NOMO-1 treated with DMSO at 0.1 percent for 48 hours (cell line): ENCODE data around the gene AOPEP.

Source experiments
- DNase-seq: peaks from one replicate; lab custom pipeline; 2025; ENCODE audit not compliant: unreplicated experiment; lab: John Stamatoyannopoulos, UW

AOPEP gene

DNA sequence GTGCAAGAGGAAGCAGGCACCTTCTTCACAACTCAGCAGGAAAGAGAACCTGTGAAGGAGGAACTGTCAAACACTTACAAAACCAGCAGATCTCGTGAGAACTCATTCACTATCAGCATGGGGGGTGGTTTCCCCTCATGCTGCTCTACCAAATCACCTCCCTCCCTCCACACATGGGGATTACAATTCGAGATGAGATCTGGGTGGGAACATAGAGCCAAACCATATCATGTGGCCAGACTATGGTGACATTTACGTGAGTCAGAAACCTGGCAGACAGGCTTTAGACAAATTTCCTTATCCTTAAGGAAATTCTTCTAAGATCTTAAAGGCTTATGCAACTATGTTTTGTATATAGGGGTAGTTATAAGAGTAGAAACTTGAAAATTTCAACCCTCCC lies 8.7 kb upstream of the AOPEP start:
- DNase-seq: no peak

DNA sequence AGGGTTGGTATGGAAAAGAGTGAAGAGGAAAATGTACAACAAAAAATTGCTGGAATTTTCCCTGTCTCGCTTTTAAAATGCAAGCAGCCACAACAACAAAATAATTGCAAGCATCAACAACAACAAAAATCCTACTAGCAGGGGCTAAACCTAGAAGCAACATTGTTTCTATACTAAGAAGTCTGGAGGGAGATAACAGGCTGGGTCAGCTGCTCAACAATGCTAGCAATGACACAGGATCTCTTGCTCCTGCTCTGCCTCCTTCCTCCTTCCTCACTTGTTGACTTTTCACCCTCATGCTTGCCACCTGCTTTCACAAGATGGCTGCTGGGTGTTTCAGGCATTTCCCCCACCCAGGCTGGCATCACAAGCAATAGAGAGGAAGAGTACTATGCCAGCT lies 7.6 kb upstream of the AOPEP start:
- no peak for DNase-seq

DNA sequence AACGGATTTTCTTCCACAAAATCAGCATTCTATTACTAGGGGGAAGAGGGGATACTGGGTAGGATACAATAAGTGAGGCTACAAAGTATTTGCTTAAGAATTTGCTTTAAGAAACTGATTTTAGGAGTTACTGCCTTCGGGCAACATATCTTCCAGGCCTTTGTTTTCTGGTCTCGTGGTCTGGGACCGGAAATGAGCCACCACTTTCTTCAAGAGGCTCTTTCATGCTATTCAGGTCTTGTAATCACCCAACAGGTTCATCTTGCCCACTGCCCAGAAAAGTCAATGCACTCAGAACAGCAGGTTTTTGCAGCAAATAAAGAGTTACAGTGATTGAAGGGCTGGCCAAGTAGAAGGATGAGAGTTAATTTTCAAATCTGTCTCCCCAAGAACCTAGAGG lies 6.6 kb upstream of the AOPEP start:
- DNase-seq: no peak

DNA sequence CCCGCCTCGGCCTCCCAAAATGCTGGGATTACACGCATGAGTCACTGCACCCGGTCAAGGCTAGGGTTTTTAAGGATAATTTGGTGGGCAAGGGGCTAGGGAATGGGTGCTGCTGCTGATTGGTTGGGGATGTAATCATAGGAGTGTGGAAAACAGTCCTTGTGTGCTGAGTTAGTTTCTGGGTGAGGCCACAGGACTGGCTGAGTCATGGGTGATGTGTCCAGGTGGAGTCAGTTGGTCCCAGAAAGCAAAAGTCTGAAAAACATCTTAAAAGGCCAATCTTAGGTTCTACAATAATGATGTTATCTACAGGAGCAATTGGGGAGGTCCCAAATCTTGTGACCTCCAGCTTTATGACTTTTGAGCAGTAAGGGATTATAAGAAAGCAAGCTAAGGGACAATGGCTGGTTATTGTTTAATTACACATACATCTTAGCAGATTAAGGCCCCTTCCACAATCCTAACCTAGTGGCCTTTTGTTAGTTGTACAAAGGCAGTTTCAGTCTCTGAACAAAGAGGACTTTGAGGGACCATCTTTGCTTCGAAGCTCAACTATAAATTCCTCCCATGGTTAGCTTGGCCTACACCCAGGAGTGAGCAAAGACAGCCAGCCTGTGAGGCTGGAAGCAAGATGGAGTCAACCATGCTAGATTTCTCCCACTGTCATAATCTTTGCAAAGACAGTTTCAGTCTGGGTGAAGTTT lies 5.5 kb upstream of the AOPEP start:
- DNase-seq: no peak

DNA sequence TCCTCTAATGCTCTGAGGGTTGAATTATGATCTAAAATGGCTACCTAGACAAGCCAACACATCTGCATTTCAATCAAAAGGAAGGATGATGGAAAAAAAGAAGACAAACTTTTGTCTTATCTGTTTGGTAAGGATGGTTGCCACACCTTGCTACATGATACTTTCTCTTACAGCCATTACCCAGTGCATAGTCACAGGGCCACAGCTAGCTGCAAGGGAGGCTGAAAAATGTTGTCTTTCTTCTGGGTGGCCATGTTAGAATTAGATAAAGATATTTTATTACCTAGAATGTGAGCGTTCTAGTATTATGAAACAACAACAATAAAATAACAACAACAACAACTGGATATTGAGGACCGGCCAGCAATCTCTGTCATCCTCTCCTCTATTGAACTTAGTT lies 4.7 kb upstream of the AOPEP start:
- DNase-seq: no peak

DNA sequence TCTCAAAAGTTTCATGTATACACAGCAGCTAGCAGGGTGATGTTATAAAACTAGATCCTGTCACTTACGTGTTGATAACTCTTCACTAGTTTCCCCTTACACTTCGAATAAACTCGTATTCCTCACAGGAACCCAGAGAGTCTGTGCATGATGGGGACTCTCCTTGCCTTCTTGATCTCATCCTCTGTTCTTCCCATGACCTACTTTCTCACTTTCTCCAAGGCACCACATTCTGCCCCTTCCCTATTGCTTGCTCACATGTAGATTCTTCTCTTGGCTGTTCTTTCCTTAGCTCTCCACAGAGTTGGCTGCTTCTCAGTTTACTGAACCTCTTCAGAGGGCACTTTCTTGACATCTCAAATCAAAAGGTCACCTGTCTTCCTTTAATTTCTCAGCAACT lies 1.2 kb upstream of the AOPEP start:
- no peak for DNase-seq

DNA sequence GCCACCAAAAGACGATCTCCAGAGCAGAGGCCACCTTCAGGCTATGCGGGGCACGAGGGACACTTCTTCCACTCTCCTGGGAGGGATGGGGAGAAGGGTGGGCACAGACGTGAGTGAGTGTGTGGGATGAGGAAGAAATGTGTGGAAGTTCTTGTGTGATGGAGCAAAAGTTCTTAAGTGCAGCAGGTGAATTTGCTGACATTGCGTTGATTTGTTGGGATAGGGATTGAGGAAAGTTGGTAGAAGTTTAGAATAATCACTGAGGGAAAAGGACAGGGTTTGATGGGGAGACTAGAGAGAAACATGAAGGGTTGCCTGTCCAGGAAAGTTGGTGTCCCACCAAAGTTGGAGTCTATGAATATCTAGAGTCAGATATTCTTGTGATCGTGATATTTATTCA lies 2.2 kb downstream of the AOPEP start:
- DNase-seq: no peak

DNA sequence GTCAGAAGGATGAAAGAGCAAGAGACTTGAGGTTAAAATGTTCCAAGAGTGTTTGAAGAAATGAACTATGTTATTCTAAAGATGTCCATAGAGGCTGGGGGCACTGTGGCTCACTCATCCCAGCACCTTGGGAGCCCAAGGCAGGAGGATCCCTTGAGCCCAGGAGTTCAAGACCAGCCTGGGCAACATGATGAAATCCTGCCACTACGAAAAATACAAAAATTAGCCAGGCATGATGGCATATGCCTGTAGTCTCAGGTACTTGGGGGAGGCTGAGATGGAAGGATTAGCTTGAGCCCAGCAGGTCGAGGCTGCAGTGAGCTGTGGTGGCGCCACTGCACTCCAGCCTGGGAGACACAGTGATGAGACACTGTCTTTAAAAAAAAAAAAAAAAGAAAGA lies 2.7 kb downstream of the AOPEP start:
- DNase-seq: no peak

DNA sequence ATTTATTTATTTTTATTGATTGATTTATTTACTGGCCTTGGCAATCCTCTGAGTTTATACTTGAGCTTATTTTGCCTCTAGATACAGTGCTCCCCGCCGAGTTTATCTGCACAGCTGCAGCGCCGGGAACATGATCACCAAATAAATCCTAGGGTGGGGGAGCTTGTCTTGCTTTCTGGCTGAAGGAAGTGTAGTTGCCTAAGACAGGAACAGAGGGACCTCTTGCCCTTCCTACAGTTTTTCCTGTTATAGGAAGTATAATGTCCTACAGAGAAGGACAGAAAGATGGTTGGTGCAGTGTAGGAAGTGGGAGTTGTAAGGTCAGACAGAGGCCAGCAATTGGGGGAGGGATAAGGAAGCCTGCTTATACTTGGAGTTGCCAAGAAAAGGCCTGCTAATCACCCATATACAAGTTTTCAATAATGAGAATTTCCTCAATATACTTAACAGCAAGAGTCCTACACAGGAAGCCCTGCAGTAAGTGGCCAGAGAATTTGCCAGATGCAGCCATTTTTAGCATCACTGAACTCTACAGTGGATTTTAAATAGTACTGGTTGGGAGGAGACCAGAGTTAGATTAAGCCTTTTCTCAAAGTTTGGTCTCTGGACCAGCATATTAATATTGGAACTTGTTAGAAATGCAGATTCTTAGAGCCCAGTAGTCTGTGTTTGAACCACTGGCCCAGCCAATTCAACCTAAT lies 7.7 kb downstream of the AOPEP start:
- no peak for DNase-seq

DNA sequence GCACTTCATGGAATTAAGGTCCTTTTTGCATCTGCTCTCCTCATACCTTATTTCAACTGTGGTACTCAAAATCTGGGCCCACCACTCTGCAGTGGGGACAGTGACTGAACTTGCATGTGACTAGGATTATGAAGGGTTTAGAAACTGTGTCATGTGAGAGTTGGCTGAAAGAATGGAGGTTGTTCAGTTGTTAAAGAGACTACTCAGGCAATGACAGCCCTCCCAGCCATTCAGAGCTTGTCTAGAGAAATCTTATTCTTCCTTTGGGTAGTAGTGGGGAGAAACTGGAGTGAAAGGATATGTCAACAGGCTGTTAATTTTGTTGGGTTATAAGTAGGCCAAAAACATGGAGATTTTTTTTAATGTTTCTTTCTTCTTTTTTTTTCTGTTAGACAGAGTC lies 10.3 kb downstream of the AOPEP start:
- DNase-seq: no peak

DNA sequence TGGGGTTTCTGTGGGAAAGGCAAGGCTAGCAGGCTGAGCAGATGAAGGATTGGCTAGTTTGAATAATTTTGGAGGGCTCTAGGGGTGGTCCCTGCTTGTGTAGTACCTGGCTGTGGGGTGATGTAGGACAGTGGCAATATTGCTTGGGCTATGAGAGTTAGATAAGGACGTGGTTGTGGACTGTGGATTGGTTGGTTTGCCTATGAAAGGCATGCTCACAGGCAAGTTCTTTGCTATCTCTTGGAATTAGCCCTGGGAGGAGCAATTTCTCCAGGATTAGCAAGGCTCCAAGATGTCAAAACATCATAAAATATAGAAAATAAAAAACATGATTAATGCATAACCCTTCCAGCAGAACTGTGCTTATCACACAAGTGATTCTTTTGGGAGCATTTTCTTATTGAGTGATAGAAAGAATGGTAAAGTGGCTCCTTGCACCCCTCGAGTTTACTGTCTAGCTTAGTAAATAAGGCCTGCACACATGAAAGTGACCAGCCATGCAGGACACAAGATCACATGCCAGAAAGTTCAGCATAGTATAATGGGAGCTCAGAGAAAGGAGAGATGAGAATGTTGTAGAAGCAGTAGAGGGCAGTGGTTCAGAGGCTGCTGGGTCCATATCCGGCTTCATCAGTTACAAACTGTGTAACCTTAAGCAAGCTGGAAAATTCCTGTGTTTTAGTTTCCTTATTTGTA lies 13.8 kb downstream of the AOPEP start:
- no peak for DNase-seq

DNA sequence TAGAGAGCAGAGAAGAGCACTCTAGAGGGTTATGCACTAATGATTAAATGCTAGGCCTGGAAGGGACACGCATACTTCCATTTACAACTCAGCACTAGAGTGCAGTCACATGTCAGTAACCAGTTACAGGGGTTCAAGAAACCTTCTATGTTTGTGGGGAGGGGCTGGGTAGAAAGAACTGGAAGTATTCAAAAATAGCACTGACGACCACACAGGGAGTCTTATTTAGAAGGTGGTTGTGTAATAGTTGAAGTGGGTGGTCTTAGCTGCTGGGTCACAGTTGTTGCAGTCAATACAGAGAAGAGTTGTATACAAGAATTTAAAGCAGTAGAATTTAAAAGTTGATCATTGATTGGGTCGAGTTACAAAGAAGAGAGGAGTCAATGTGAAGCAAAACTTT lies 15.4 kb downstream of the AOPEP start:
- no peak for DNase-seq

DNA sequence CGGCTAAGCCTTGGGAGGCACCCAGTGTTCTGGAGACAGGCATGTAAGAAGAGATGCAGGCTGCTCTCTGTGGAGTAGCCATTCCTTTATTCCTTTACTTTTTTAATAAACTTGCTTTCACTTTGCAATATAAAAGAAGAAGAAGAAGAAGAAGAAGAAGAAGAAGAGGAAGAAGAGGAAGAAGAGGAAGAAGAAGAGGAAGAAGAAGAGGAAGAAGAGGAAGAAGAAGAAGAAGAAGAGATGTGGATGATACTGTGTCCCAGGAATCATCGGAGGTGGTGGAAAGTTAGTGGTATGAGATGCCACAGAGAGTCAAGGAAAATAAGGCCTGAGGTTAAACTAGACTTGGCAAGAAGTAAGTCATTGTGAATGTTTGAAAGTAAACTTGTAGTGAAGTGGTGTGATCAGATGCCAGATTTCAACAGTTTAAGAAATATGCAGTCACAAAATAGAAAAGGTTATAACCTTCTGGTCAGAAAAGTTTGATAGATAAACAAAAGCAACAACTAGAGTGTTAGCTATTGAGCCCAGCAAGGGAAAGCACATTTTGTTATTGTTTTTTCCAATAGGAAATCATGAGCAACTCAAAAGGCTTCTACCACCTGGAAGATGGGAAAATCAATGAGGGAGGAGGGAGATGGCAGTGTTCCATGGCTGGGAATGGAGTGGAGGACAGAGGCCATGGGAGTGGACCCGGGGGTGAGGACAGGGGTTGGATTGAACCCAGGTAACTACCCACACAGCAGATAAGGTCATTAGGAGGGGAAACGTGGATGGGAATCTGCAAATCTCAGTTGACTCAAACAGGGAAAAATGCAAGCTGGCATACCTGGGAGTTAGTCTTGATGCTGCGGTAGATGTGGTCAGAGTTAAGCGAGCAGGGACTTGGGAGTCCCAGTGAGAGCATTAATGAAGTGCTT lies 16.8 kb downstream of the AOPEP start:
- no peak for DNase-seq

DNA sequence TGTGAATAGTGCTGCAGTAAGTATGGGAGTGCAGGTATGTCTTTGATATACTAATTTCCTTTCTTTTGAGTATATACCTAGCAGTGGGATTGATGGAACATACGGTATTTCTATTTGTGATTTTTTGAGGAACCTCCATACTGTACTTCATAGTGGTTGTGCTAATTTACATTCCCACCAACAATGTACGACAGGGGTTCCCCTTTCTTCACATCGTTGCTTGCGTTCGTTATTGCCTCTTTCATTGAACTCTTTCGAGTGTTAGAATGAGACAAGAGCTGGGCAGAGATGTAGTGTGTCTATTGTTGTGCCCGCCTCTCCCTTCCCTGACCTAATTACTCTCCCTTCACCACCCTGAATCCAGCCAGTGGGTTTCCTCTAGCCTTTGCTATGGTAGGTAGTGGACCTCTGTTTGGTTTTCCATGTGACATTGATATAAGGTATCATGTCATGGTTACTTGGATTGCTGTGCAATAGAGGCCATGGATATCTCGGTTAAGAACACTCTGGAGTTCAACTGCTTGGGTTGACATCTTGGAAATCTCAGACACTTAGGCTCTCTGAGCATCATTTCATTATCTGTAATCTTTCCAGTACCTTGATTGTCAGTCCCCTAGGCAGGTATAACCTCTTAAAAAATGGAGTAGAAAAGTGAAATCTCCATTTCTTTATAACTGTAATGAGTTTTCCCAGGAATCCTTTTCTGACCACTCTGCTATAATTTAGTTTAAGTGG lies 19.5 kb downstream of the AOPEP start:
- DNase-seq: no peak

DNA sequence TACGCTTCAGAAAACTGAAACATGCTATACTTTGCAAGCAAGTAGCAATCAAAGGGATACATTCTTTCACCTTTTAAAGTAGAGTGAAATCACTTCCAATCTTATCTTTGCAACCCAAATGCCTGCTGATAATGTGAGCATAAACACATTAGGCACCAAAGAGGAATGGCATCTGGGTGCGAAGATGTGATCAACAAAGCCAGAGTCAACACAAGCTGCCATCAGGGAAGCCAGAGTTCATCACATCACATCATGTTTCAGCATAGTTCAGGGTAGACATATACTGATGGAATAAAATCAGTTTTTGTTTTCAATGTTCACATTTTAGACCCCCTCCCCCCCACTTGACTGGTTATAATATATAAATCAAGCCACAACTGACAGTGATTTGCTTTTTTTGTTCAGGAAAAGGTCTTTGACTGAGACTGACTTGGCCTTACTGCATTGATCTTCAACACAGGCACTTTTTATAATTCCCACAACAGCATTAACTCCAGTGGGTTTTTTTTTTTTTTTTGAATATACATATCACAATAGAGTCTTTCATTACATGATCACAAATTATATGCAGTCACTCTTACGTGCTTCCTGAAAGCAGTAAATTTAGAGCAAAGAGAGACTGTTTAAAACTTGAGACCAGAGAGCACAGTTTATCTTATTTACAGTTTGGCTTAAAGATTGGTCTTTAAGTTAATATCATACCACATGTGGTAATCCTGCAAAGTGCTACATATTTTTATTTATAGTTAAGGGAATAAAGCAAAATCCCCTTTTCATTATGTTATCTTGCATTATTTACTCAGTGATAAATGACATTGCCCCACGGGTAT lies 20.3 kb downstream of the AOPEP start:
- no peak for DNase-seq

DNA sequence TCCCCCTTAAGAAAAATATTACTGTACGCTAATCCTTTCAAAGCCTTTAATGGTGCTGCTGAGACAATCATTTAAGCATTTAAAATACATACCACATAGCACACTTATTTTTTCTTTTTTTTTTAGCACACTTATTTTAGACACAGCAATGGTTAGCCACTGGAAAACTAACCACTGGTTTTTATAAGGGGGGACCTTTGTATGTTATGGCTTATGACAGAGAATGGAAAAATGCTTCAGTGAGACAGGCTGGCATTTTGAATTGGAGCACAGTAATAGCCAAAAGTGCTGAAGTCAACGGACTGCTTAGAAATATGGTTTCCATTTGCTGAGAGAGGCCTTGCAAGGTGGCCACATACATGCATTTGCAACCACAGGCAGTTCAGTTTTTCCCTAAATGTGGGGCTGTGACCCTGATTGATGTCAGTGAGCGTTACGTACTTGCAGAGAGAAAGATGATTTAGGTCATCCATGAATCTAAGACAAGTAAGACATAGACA lies 28.5 kb downstream of the AOPEP start:
- no peak for DNase-seq

DNA sequence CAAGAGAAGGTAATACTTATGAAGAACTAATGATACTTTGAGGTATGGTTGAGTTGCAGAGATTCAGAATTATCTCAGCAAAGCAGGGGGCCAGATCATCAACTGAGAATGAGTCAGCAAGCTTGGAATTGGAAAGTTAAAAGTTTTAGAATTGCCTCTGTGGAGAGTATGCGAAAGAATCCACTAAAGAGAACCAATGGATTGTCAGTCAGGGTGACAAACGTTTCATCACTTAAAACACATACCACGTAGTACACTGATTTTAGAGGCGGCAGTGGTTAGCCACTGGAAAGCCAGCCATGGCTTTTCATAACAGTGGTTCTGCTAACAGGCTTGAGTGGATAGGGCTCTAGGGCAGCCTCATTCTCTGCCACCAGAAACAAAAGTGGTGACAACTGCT lies 30.7 kb downstream of the AOPEP start:
- no peak for DNase-seq

DNA sequence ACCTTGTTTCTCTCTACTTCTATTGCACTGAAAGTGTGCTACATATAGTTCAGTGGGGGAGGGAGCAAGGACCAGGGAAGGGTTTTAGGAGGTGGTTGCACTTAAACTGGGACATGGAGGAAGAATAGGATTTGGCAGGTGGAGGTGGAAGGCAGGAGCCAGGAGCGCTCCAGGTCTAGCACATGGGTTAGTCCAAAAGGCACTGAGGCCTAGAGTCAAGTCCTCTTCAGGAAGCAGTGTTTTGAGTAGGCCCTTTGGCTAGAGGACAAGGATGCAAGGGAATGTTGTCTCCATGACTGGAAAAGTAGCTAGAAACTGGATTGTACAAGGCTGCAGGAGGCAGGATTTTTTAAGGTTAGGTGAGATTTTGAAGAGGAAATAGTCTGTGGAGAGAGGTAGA lies 31.5 kb downstream of the AOPEP start:
- DNase-seq: no peak

DNA sequence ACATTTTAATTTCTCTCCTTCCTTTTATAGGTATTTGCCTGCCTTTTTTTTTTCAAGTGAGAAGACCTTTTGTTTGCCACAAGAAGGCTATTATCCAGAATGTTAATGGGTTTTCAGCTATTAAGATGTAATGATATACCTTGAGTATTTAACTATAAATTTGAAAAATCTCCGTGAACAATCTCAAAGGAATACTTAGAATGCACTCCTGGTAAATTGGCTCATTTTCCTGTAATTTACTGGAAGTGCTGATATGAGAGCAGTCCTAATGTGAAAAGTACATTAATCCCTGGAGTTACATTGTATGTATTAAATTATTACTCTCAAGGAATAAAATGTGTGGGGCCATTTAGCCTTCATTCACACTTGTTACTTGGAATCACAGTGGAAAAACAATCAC lies 32.4 kb downstream of the AOPEP start:
- DNase-seq: no peak

DNA sequence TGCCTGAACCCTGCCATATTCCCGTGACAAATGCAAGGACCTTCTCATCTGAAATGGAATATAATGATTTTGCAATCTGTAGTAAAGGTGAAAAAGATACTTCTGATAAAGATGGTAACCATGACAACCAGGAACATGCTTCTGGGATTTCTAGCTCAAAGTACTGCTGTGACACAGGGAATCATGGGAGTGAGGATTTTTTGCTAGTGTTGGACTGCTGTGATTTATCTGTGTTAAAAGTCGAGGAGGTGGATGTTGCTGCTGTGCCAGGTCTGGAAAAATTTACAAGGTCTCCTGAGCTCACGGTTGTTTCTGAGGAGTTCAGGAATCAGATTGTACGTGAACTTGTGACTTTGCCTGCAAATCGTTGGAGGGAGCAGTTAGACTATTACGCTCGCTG lies 33.5 kb downstream of the AOPEP start:
- DNase-seq: no peak
